Measurements from ENCODE around the gene PRELP.
"Not testable (repeated sequence)": the region's sequence is repeated elsewhere in the genome, so short reads cannot be mapped to it uniquely, and the experiment has no call there.

The PRELP gene

DNA sequence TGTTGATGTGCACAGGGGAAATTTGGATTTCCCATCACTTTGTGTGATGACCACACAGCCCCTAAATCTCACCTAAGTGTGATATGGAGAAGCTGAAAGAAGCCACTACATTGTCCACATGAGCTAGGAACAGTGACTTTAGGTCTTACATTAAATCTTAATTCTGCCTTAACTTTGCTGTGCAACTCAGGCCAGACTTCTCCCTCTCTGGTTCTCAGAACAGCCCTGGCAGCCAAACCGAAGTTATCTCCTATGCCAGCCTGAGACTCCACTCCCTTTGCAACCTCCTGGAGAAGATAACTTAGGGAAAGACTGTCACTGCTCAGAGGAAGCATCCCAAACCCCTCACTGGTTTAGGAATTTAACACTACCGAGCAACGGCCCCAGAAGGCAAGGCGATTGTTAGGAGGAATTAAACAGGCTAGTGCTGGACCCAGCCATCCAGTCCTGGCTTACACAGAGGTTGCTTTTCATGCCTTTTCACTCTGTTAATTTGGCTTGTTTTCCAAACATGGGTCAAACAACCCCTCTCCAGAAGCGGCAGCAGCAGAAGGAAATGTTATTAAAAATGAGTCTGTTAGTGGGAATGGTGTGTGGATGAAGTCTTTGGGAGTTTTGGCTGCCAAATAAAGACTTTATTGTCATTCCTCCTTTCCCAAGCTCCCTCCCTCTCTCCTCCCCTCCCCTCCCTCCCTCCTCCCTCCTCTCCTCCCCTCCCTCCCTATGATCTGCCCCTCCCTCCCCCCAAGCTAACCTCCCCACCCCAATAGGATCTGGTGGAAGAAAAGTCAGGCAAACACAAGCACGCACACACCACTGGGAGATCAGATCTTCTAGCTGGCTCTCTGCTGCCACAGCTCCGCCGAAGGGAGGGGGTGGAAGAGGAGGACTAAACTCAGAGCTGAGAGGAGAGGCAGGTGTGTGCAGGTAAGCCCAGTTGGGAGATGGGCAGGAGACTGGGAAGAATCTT, at the start of gene PRELP:
Gene PRELP, plus strand, starts transcription at position 795 of the 970 bp plus-strand sequence. CDS start 7,379 bp downstream, outside the sequence.
- DNase-seq = peak; percentile 59

GRCh38 chr1:203426366-203426765, 49.2 kb upstream of the PRELP start:
- no peak for DNase-seq

GRCh38 chr1:203426870-203427269, 48.7 kb upstream of the PRELP start:
- no peak for DNase-seq

DNA sequence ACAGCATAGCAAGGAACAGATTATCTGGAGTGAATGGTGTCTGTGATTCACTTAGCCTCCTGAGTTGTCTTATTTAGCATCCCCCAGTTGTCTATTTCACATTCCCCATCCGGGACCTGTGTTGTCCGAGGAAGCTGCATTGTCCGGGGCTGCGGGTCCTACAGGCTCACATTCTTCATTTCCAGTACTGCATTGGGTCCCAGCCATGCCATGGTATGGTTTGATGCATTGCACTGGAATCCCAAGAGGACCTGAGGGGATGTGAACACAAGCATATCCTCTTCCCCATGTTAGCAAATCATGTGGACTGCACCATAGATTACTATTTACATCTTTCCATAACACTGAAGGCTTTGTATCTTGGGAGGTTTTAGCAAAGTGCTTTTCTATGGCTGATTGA, 48.2 kb upstream of the PRELP start:
- DNase-seq = no peak

DNA sequence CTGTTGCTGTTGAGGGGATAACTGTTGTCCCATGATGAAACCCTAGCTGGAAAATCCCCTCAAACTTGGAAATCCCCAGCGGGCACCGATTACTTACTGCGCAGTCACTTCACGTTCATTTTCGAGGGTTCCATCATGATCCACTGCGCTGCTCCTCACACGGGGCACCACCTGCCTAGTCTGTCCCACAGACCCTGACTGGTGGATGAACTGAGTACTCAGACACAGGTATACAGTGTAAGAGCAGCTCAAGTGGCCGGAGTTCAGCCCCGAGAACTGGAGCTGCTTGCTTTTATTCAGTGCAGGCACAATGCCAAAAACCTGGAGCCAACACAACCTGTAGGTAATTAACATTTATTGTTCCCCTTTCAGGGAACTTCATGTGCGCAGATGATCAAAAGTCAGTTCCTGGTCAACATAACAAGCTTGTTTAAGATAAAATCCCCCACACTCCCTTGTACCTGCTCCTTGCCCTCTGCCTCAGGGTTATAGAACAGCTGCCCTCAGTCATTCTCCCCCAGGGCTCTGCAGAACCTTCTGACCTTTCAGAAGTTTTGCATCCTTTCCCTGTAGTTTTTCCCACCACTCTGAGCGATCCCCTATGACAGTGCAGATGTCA, 46.5 kb upstream of the PRELP start:
- DNase-seq = no peak

DNA sequence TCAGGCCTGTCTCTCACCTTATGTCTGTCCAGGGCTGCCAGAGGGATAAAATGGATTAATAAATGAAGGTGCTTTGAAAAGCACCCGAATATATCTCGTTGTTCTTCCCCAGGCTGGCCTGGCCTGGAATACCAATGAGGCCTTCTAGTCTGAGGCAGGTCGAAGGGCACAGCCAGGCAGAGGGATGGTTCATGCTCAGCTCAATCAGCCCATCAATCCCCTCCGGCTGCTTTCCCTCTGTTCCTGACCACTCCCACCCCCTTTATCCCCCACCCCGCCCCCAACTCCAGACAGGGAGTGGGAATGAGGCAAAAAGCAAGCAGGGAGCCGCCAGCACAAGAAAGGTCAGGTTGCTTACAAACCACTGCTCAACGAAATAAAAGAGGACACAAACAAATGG, 40.0 kb upstream of the PRELP start:
- DNase-seq = no peak

DNA sequence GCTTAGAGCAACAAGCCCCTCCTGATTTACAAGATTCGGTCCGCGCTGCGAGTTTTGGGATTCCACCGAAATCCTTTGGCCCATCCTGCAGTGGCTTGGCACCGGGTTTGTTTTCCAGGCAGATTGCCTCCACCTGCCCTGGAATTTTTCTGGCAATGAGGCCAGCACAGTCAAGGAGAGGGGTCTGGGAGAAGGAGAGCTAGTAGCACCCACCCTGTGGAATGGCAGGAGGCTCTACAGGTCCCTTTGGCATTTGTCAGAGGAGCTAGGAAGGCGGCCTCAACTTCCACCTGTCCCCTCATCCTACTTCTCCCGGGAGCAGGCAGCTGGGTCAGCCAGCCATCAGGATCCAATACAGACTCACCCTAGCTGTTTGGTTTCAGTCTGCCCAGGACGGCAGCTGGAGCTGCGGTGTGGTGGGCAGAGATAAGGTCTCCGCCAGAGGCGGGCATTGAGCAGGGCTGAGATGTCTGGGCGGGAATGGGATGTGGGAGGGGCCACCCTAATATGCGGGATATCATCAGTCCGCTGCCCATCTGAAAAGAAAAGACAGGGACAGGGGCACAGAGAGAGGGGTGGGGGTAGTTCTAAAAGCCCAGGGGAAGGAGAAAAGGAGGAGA, 37.8 kb upstream of the PRELP start:
- DNase-seq = no peak

DNA sequence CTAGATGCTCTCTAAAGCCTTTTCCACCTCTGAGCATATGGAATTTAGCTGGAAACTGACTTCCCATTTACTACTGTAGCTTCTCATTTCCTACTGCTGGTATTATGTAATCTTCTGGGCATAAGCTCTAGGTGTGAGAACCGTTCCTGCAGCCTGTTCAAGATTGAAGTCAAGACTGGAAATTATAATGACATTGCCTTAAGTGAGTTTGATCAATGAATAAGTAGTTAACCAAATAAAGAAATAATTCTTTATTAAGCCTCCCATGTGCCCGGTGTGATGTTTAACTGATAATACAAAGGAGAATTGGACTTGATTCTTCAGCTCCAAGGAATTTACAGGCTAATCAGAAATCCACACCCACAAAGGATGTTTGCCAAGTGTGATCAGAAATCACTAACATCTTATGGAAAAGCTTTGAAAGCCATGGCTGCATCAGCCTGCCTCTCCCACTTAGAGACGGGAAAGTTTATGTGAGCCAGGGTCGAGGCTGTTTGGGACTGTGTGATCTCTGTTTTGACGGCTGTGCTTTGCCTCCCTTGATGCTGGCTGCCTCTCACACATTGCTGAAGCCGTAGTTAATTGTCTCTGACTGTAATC, 36.4 kb upstream of the PRELP start:
- DNase-seq = no peak

GRCh38 chr1:203440771-203441170, 34.8 kb upstream of the PRELP start:
- peak; percentile 81 for DNase-seq

- no peak for DNase-seq
Observed at GRCh38 chr1:203441766-203442165, 33.8 kb upstream of the PRELP start.

GRCh38 chr1:203442821-203443220, 32.8 kb upstream of the PRELP start:
- DNase-seq = no peak

DNA sequence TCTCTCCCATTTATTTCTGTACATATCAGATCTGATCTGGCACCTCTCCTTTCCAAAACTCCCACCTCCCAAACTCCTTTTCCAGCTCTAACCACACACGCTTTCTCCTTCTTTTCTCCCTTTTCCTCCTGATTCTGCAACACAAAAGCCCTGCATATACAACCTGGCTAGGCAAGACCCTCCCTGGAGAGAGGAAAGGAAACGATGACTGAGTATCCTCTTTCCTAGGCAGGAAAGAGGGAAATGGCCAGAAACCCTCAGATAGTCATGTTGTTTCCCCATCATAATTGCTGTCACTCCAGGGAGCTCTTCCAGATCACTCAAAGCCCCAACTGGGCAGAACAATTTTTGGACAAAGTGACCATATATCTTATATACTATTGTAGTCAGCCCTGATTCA, 32.3 kb upstream of the PRELP start:
- DNase-seq = no peak

- DNase-seq = no peak
Observed at GRCh38 chr1:203444171-203444576, 31.4 kb upstream of the PRELP start.

DNA sequence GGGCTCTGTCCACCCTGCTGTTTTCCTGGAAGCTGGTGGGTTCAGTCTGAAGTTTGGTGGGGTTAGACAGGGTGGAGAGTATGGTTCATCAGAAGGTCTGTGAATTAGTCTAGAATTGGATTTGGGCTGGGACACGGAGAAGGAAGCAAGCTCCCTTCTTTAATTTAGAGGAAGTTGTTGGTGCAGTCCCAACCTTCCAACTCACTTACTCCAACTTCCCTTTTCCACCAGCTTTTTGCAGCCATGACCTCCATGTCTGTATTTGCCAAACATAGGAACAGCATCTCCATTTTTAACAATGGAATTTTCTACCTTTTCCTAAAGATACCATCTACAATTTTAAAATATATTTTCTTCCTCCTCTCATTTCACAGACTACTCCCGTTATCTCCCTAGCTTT, 28.5 kb upstream of the PRELP start:
- DNase-seq = no peak

DNA sequence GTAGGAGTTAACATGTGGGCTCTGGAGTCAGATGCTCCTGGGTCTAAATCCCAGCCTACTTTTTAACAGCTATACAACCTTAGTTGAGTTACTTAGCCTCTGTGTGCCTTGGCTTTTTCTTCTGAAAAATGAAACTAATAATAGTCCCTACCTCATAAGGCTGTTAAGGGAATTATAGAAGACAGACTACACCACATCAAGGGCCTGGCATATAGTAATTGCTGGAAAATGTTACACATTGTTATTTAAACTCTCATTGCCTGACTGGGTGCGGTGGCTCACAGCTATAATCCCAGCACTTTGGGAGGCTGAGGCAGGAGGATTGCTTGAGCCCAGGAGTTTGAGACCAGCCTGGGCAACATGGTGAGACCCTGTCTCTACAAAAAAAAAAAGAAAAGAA, 28.0 kb upstream of the PRELP start:
- not testable (repeated sequence) for DNase-seq

DNA sequence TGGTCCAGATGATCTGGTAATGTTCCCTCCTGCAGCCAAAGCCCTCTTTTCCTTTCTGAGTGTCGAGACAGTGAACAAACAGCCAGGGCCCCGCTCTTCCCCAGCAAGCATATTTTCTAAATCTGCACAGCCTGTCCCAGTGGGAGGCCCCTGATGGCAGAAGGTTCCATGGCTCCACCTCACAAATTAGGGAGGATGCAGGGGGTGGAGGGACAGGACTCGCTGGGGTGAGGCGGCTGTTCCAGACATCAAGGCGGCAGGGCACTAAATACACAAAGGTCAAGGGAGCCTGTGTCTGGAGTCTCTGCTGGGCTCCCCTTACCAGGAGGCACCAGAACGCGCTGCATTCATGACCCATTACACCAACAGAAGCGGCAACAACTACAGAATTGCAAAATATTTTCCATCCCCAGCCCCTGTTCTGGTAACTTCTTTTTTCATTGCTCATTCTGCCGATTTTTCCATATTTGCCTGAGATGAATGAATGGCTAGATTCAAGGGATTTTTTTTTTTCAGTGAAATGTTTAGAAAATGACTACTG, 27.0 kb upstream of the PRELP start:
- peak; percentile 51 for DNase-seq

- DNase-seq = peak; percentile 47
Observed at GRCh38 chr1:203450001-203450400, 25.6 kb upstream of the PRELP start.

- DNase-seq = no peak
Observed at GRCh38 chr1:203450479-203451149, 25.0 kb upstream of the PRELP start.

DNA sequence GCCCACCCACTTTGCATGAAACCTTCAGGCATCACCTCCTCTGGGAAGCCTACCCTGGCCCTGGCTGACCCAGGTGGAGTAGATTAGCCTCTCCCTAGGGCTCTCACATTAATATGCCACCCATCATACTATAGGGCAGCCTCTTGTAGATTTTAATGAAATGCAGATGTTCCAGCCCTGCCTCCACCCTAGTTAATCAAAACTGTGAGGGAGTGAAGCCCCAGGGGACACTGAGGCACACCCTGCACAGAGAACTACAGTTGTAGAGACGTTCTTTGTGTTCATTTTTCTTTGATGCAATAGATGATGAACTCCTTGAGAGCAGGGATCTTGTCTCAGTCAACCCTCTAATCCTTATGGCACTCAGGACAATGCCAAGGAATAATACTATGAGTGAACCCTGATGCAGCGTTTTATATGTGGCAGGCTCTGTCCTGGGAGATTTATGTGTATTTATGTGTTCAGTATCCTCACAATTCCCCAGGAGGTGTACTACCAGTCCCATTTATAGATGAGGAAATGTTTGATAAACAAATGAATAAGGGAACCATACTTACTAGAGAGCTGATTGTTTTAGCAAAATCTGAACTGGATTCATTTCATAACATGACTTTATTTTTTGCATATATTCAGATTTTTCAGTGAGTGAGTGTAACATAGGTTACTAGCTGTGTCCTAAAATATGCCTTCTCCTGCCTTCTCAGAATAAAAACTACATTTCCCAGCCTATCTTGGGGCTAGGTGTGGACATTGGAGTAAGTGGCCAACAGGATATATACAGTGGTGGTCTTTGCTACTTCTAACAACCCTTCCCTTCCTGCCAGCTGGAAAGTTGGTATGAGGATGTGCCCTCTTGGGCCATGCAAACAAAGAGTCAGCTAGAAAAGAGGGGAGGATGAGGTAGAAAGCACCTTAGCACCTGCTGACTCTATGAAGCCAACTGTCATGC, 23.5 kb upstream of the PRELP start:
- DNase-seq = peak; percentile 55

DNA sequence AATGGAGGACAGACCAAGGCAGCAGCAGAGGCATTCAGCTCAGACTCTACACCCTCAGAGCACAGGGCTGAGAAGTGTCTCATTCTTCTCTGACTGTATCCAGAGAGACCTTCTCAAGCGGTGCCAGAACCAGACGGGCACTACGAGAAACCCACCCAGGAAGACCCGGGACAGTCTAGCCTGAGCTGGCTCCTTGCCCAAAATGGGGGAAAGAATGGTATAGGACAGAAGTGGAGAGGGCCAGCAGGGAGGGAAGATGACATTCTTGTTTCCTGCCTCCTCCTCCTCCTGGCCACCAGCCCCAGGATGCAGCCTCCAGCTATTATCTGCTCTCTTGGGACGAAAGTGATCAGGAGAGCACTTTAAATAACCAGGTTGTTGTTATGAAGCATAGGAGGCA, 22.6 kb upstream of the PRELP start:
- no peak for DNase-seq

- DNase-seq = no peak
Observed at GRCh38 chr1:203453616-203454015, 22.0 kb upstream of the PRELP start.

Measured in fibroblast of skin of right quadriceps (primary cell).